Prostate gland (tissue), 2 donors: Measurements from ENCODE around the gene CNST.

Experiments
- CTCF ChIP-seq, 4 experiments: fragments of 200-600 bp in 2 of 4; fragments of 450-650 bp in 2 of 4; sonication (generic) in 2 of 4; IDR thresholded peaks; 1 replicate in 3 of 4; 2 replicates in 1 of 4; pipeline ENCODE4 v1.5.1; 2016 to 2019; ENCODE audit warnings: antibody characterized with exemption in 4 of 4, mild to moderate bottlenecking in 2 of 4, moderate library complexity in 2 of 4
- POLR2A ChIP-seq: fragments of 450-650 bp; IDR thresholded peaks from one replicate; pipeline ENCODE4 v1.6.1; 2016; ENCODE audit warnings: antibody characterized with exemption, mild to moderate bottlenecking

- no peak for TF ChIP-seq POLR2A
- no peak for TF ChIP-seq CTCF (IDR thresholded peaks at IDR 0.05)
Observed at GRCh38 chr1:246550402-246550801, 15.9 kb upstream of the CNST start.
